Spleen (tissue), 7 donors: Measurements from ENCODE around the gene CABLES1.

Experiments
- POLR2A ChIP-seq, 3 donors: fragments of 450-650 bp; IDR thresholded peaks; one replicate each; pipeline ENCODE4 v1.5.1; 2017; ENCODE audit warnings: antibody characterized with exemption in 3 of 3, mild to moderate bottlenecking in 1 of 3
- POLR2AphosphoS5 ChIP-seq, 3 donors: sonication (generic); formaldehyde crosslinking; IDR thresholded peaks; one replicate each; pipeline ENCODE4 v1.5.1; 2017; ENCODE audit warnings: antibody characterized with exemption in 3 of 3
- TF ChIP-seq, protein P1 (sequence below), 11 experiments: fragments of 200-600 bp in 7 of 11; fragments of 450-650 bp in 4 of 11; sonication (generic) in 4 of 11; IDR thresholded peaks in 8 of 11; conservative IDR thresholded peaks in 3 of 11; 1 replicate in 7 of 11; 2 replicates in 4 of 11; pipeline versions ENCODE4 v1.4.0 to v1.8.0; 2016 to 2021; ENCODE audit warnings: antibody characterized with exemption in 11 of 11, inconsistent platforms in 4 of 11, mild to moderate bottlenecking in 1 of 11
- donor health status: DM: no; HTN: no; CAD: no; lungs with moderate emphysema.
- donor health status: DM: no; HTN: no; CAD: no.
- donor health status: DM: no; HTN: no; CAD: no.

GRCh38 chr18:23212161-23212560 is 76.9 kb downstream of the CABLES1 start:
- TF ChIP-seq, protein P1, sequence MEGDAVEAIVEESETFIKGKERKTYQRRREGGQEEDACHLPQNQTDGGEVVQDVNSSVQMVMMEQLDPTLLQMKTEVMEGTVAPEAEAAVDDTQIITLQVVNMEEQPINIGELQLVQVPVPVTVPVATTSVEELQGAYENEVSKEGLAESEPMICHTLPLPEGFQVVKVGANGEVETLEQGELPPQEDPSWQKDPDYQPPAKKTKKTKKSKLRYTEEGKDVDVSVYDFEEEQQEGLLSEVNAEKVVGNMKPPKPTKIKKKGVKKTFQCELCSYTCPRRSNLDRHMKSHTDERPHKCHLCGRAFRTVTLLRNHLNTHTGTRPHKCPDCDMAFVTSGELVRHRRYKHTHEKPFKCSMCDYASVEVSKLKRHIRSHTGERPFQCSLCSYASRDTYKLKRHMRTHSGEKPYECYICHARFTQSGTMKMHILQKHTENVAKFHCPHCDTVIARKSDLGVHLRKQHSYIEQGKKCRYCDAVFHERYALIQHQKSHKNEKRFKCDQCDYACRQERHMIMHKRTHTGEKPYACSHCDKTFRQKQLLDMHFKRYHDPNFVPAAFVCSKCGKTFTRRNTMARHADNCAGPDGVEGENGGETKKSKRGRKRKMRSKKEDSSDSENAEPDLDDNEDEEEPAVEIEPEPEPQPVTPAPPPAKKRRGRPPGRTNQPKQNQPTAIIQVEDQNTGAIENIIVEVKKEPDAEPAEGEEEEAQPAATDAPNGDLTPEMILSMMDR (IDR thresholded peaks at IDR 0.05 in 8 of 11, conservative IDR thresholded peaks at IDR 0.05 in 3 of 11), result no peak
- no peak for TF ChIP-seq POLR2AphosphoS5 (IDR thresholded peaks at IDR 0.05)
- no peak for TF ChIP-seq POLR2A (IDR thresholded peaks at IDR 0.05)
